ENCODE data around the gene PROX1.

Gene PROX1

DNA sequence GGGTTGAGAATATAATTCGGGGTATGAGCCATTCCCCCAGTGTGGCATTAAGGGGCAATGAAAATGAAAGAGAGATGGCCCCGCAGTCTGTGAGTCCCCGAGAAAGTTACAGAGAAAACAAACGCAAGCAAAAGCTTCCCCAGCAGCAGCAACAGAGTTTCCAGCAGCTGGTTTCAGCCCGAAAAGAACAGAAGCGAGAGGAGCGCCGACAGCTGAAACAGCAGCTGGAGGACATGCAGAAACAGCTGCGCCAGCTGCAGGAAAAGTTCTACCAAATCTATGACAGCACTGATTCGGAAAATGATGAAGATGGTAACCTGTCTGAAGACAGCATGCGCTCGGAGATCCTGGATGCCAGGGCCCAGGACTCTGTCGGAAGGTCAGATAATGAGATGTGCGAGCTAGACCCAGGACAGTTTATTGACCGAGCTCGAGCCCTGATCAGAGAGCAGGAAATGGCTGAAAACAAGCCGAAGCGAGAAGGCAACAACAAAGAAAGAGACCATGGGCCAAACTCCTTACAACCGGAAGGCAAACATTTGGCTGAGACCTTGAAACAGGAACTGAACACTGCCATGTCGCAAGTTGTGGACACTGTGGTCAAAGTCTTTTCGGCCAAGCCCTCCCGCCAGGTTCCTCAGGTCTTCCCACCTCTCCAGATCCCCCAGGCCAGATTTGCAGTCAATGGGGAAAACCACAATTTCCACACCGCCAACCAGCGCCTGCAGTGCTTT lies 9.4 kb downstream of the PROX1 start:
- DNase-seq (ENCODE audit: low spot score) (no peak), FAIRE-seq (no peak)

DNA sequence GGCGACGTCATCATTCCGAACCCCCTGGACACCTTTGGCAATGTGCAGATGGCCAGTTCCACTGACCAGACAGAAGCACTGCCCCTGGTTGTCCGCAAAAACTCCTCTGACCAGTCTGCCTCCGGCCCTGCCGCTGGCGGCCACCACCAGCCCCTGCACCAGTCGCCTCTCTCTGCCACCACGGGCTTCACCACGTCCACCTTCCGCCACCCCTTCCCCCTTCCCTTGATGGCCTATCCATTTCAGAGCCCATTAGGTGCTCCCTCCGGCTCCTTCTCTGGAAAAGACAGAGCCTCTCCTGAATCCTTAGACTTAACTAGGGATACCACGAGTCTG lies 10.0 kb downstream of the PROX1 start:
- DNase-seq (ENCODE audit: low spot score) (no peak), FAIRE-seq (no peak)

DNA sequence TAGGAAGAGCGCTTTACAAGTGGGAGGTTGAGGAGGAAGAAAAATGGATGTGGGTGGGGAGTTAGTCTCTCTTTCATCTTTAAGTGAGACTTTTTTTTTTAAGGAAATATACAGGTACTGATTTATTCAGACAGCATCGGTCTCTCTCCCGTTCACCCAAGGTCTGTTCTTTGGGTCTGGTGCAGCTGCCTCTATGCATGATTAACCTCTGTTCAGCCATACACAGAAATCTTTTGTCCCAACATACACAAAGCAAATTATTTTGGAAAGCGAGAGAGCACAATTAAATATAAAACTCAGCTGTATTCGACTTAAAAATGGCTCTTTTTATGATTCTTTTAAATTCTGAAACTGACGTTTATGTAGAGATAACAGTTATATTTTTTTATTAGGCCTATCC lies 11.0 kb downstream of the PROX1 start:
- FAIRE-seq (no peak), DNase-seq (ENCODE audit: low spot score) (no peak)

DNA sequence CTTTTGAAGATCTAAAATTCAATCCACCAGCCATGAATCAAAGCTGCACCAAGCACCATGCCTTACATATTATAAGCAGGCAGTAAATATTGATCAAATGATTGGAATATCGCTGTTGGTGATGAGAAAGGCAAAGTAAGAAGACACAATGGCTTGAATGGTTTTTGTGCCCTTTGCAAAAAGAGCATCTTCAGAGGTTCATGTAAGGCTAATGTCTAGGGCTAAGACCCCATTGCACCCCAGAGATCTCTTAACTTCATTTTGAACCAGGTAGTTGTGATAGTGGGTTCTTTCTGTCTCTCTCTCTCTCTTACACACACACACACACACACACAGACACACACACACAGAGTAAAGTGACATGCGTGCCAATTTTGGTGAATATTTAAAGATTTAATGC lies 12.0 kb downstream of the PROX1 start:
- DNase-seq (ENCODE audit: low spot score) (no peak), FAIRE-seq (no peak)

DNA sequence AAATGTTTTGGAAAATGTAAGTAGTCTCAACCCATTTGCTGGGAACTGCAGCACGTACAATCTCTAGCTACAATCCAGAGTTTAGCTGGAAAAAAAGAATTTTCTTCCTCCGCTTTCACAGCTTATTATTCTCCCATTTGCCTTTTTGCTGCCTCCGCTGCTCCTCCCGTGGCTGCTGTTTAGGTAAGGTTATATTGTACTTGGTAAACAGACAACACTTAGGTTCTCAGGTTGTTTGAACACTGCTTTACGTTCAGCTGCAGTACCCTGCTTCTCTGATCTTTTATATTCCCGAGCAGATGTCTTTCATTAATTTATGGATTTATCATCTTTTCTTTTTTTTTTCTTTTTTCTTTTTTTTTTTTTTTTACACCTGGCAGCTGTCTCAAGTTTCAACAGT lies 14.3 kb downstream of the PROX1 start:
- FAIRE-seq: no peak

DNA sequence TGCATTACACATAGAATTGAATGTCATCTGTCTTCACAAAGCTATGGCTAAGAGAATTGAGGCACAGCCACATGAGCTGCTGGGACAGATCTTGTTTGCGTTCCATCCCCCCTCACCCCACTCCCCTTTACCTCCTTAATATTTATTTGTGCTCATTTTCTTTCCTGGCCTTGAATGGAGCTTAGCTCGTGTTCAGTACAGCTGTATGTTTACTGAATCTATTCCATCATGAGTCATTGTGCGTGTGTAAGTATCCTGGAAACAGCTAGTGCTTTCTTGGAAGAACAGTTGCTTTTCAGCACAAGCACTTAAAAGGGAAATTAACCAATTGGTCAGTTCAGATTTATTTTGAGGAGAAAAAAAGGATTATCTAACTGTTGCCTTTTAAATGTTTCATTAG lies 14.7 kb downstream of the PROX1 start:
- no peak for FAIRE-seq
- DNase-seq (ENCODE audit: low spot score): no peak

More for the DNA sequence above, 14.3 kb downstream of the PROX1 start:
- DNase-seq (ENCODE audit: low spot score): no peak

DNA sequence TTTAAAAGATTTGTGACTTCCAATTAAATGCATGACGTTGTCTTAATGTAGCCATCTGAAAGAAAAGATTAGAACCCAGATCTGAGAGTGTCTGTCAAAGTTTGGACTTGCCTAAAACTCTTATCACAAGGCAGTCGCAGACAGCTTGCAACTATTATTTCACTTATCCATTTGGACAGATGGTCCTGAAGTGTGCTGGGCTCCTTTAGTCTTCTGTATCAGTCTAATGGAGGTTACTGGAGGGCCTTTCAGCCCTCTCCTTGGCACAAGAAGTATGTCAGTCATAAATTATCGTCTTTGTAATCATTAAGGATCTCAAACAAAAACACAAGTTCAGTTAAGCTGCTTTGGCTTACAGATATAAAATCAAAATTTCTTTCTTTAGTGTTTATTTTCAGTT lies 15.5 kb downstream of the PROX1 start:
- no peak for FAIRE-seq
- no peak for DNase-seq (ENCODE audit: low spot score)

DNA sequence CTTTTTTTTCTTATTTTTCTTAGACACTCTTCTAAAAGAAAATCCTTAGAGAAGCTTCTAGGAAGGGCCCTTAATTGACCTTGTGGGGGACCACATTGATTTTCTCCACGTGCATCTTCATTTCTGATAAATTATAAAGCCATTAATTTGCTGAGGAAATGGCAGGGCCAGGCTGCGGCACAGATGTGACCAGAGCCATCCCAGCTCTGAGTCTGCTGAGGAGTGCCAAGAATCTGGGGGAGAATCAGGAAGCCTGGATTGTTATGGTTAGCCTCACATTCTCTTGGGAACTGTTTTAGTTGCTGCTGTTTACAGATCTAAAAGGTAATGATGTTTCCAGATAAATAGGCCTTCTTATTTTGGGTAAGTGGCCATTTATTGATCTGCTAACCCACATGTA lies 16.2 kb downstream of the PROX1 start:
- FAIRE-seq (no peak), DNase-seq (ENCODE audit: low spot score) (no peak)

DNA sequence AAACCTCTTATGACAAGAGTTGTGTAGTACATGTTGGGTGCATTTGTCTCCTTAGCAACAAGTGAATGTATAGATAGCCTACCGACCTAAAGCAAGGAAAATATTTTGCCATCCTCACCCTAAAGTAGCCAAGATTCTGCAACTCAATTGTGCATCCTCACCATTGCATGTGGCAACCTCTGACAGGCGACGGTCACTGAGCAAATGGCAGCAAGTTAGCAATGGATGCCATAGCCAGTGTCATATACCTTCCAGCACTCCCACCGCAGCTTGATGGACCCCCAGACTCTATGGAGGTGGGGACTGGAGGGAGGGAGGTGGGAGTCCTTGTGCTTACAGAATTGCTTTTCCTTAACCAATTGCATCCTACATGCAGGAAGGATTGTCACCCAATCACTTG lies 17.0 kb downstream of the PROX1 start:
- no peak for FAIRE-seq
- no peak for DNase-seq (ENCODE audit: low spot score)

DNA sequence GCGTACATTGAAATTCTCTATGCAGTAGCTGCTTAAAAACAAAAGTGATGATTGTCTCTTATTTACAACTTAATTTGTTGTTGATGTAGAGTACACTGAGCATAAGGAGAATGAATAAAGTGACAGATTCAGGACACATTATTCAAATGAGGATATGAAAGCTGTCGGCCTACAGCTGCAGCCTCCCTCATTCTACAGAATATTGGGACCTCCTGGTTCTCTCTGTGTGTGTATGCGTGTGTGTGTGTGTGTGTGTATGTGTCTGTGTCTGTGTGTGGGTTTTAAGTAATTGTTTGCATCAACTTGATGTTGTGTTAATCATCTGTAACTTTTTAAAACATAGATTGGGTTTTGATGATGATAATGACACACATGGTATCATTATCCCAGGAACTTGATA lies 17.9 kb downstream of the PROX1 start:
- DNase-seq (ENCODE audit: low spot score) (no peak), FAIRE-seq (no peak)

DNA sequence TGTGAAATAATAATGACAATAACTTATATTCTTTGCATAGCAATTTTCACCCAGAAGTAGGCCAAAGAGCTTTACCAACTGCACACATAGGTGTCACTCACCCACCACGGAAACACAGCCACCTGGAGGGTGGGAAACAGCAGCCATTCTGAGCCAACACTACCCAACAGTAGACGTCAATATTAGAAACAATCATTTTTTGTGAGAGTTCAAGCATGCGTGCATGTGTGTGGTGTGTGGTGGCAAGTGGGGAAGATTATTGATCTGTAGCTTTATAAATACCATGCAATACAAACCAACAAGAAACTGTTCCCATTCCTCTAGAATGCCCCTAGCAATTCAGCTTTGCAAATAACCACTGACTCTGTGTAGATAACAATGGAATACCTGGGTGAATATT lies 19.1 kb downstream of the PROX1 start:
- DNase-seq (ENCODE audit: low spot score): no peak
- FAIRE-seq: no peak

DNA sequence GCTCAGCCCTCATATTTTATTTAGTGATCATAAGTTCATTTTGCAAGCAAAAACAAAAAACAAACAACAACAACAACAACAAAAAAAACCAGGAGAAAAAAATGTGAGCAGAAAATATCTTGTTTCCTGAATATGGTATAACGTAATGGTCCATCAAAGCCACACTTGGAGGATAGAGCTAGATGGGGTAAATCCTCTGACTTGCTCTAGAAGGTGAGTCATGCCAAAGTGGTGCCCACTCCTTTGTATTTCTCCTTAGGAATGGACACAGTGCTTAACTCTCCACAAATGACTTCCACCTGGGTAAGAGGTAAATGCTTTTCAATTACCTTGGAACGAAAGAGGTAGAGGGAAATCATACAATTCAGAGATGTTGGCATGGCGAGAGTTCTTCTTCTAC lies 20.6 kb downstream of the PROX1 start:
- FAIRE-seq: no peak
- DNase-seq (ENCODE audit: low spot score): no peak

DNA sequence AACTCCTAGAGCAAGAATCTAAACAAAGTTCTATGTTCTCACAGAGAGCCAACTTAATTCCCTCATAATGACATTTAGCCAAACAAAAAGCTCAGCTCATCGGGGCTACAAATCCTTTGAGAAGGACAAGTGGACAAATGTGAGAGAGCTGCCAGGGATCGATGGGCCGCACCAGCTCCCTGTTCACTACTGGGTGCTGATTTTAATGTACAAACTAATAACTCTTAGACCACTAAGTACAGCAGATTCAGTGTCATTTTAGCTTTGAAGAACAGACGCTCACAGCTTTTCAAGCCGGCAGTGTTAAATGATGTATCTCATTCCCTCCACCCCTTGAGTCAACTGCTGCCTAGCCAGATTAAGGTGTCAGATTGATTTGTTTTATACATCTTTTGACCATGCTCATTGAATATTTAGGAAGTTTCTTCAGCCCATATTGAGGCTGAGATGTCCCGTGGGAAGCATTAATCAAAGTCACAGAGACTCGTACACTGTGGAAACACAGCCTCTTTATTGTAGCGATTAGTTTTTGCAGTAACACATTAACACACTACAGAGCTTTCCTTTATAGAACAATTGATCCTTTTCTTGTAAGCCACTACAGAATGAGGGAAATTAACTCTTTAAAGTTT lies 21.1 kb downstream of the PROX1 start:
- no peak for FAIRE-seq

DNA sequence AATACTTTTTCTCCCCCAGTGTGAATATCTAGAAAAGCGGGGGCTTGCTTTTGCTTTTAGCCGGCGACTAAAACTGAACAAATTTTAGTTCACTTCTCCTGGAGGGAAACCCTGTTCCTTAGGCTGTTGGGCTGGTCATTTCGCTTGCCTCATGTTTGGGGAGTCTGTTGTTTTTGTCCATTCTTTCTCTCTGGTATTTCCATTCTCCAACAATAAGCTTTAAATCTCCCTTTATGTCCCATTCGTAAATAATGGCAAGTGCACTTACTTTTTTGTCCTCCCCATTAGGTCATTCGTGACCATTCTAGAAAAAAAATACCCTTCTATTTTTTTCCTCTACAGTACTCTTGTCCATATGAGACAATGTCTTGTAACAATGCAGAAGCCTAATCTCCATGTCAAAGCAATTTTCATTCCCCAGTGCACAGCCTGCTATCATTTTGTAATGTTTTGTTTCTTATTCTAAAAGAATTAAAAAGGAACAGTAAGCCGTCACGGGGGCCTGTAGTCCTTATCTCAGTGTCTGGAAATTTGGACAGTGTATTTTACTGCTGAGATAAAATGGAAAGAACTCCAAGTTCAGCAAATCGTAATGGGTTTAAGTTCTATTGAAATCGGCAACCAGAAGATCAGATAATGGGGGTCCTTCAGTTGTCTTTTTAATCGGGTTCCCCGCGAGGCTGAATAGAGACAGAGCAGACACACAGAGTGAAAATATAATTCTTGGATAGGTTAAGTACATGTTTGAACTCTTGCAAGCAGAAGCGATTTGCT lies 21.8 kb downstream of the PROX1 start:
- FAIRE-seq (no peak), DNase-seq (ENCODE audit: low spot score) (no peak)

More for the DNA sequence above, 21.1 kb downstream of the PROX1 start:
- no peak for DNase-seq (ENCODE audit: low spot score)

DNA sequence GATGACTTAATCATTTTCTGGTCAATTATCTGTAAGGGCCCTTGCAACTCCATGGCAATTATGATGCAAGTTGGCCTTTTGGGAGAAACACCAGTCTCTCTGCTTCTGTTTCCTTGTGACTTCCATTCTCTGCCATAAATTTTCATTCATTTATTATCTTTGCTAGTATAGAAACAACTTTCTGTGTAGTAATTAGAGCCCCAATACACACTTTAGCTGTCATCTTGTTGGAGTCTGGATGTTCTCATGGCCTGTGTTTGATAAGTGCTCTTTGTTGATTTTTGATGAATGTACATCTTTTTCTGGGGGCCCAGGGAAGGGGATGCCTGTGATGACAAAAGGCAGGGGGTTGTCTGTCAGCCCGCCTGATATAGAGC lies 22.4 kb downstream of the PROX1 start:
- FAIRE-seq (no peak), DNase-seq (ENCODE audit: low spot score) (no peak)

DNA sequence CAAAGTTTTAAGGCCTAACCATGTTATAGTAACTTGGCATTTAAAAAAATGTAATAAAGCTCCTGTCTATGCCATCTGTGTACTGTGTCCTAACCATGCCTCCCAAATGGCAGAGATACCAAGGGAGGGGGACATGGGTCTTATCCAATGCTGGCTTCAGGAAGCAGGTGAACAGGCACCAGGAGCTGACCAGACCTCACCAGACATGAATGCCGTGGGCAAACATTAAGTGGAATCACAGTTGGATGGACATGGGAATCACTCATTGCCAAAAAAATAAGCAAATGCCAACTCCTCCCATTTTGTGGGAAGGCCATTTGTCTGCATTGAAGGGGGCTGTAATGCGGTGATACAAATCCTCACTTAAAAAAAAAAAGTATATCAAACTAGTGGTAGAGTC lies 22.9 kb downstream of the PROX1 start:
- DNase-seq (ENCODE audit: low spot score): no peak
- FAIRE-seq: no peak

DNA sequence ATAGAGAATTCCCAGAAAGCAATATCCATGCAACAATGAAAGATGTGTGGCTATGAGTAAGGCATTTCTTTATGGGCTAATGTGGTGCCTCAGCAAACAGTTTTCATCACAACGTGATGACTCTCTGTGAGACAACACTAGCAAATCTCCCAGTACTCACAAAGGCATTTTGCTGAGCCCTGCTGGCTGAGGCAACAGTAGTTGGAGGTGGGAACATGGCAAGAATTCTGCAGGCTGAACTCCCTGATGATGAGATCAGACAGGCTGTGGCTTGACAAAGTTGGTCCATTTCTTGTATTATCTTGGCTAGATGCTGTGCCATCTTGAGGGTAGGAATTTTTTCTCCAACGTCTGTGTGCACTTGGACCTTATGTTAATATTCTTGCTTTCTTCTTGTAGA lies 24.6 kb downstream of the PROX1 start:
- FAIRE-seq: no peak

DNA sequence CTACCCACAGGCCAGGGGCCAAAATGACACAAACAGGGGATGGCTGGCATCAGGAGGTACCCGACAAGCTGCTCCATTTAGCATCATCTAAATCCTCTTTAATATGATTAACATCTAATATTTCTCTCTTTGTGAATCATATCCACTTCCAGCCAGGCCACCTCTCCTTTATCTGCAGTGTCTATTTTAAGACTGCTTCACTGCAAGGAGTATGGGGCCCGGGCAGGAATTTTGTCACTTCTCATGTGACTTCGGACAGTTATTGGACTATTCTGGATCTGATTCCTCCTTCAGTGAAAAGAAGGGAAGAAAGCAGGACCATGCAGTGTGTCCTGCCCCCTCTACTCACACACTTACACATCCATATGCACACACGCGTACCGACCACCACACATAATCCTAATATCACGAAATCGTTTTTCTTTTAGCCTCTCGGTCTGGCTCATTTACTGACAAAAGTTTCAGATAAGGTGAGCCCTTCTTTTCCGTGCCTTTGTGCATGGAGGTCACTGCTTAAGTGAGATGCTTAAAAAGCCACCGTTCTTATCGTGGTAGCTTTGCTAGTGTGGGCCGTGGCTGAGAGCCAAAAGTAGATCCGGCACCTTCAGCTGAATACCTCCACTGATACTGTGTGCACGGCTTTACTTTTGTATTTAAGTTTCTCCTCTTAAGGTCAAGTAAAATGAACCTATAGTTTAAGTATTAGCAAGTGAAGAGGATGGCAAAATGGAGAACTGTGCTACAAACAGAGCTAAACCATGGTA lies 26.0 kb downstream of the PROX1 start:
- no peak for FAIRE-seq
- no peak for DNase-seq (ENCODE audit: low spot score)

More for the DNA sequence above, 24.6 kb downstream of the PROX1 start:
- DNase-seq (ENCODE audit: low spot score): no peak

DNA sequence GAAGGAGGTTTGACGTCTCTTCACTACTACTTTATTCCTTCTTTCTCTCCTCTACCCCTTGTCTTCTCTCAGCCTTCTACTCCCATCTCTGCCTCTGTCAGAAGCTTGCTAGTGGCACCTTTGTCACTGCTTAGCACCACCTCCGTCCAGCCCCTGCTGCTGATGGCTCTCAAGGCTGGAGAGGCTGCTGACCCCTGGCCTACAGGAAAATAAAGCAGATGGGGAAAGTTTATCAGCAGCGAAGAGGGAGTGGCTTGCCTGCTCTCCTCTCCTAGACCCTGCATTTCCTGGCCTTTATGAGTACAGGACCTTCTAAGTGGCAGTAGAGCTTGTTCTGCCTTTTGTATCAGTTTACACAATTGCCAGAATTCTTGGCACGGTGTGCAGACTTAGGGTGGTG lies 27.0 kb downstream of the PROX1 start:
- DNase-seq (ENCODE audit: low spot score) (no peak), FAIRE-seq (no peak)

DNA sequence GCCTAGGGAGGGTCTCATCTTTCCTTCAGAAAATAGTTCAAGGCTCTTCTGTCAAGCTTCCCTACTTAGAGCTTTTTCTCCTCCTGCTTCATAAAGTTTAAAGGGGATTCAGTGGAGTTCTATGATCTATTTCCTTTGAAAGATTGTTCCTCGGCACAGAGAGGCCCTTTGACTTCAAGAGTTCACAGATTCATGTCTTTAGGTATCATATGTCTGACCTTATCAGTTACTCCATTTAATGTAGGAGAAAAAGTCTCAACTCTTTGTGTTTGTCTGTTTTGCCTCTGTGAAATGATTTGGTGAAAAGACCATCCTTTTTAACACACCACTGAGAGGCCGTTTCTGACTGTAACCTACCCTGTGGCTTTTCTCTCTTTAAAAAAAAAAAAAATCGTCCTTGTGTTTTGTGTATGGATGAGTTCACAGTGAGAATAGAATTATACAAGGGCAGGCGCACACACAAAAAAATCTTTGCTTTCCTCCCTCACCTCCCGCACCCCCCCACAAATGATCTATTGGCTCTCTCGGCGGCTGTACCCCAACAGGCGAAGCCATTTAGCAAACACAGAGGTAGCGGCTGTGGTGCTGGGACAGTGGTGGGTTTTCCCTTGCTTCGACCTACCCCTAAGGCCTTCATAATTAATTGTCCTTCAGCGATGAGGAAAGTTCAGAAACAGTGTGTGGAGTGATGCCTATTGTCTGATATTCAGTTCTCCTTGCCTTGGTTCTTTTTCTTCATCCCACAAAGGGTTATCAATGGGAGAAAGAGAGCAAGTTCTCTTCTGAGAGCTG lies 29.6 kb downstream of the PROX1 start:
- DNase-seq (ENCODE audit: low spot score): no peak
- FAIRE-seq: no peak

Measured in RCC 7860 (cell line).